Osteoblast (primary cell): Measurements from ENCODE around the gene SETSIP. TPM values are rescaled to one million over a fixed set of nuclear protein-coding genes. Genes with fewer than 3 reads are reported as not detected.

Experiments used
- total RNA-seq: library from RNA; depleted of rRNA; stranded (reverse); fragments of >200 nt; gene quantifications from 2 replicates; pipeline ENCODE4 v1.2.3, GENCODE V29; 2012

SETSIP gene
- total RNA-seq, 1 donor = 0.36 TPM

Other genes starting within 250 kb of the SETSIP start
- gene TGFBR3, start 189.3 kb downstream of the SETSIP start, total RNA-seq = 32.2 and 41.5 TPM in 2 replicates
- not detected in 2 replicates for gene BRDT, start 126.0 kb downstream of the SETSIP start, total RNA-seq
- 0.29 and 0.36 TPM in 2 replicates for gene EPHX4, start 45.4 kb downstream of the SETSIP start, total RNA-seq
- 5.8 and 8.3 TPM in 2 replicates for gene BTBD8, start 4.9 kb upstream of the SETSIP start, total RNA-seq
- gene C1orf146, start 142.5 kb upstream of the SETSIP start, total RNA-seq = not detected in 2 replicates
- 10.9 and 15.0 TPM in 2 replicates for gene GLMN, start 223.6 kb upstream of the SETSIP start, total RNA-seq
- gene RPAP2, start 223.6 kb upstream of the SETSIP start, total RNA-seq = 8.5 and 8.7 TPM in 2 replicates